ENCODE data around the gene CTNND2.

Gene CTNND2

GRCh38 chr5:11301171-11301570, 603.1 kb downstream of the CTNND2 start:
- no peak for DNase-seq

- DNase-seq, result no peak
Measured at GRCh38 chr5:11300736-11301135, 603.5 kb downstream of the CTNND2 start.

GRCh38 chr5:11298877-11299276, 605.4 kb downstream of the CTNND2 start:
- DNase-seq, result no peak

GRCh38 chr5:11293523-11293922, 610.7 kb downstream of the CTNND2 start:
- DNase-seq, result peak in 1 of 2 experiments; percentile 50

- no peak for DNase-seq
Measured at GRCh38 chr5:11292648-11293356, 611.4 kb downstream of the CTNND2 start.

GRCh38 chr5:11289733-11290132, 614.5 kb downstream of the CTNND2 start:
- no peak for DNase-seq

- DNase-seq, result no peak
Measured at GRCh38 chr5:11289208-11289607, 615.0 kb downstream of the CTNND2 start.

GRCh38 chr5:11281842-11282241, 622.4 kb downstream of the CTNND2 start:
- no peak for DNase-seq

GRCh38 chr5:11277323-11277722, 626.9 kb downstream of the CTNND2 start:
- no peak for DNase-seq

- peak; percentile 91 for DNase-seq
Measured at GRCh38 chr5:11273180-11273903, 630.9 kb downstream of the CTNND2 start.

GRCh38 chr5:11269515-11269914, 634.7 kb downstream of the CTNND2 start:
- no peak for DNase-seq

GRCh38 chr5:11268891-11269290, 635.4 kb downstream of the CTNND2 start:
- DNase-seq, result no peak

- DNase-seq, result no peak
Measured at GRCh38 chr5:11266331-11266730, 637.9 kb downstream of the CTNND2 start.

GRCh38 chr5:11261241-11261640, 643.0 kb downstream of the CTNND2 start:
- DNase-seq, result no peak

GRCh38 chr5:11258001-11258400, 646.2 kb downstream of the CTNND2 start:
- no peak for DNase-seq

- DNase-seq, result no peak
Measured at GRCh38 chr5:11252523-11252922, 651.7 kb downstream of the CTNND2 start.

- DNase-seq, result no peak
Measured at GRCh38 chr5:11252075-11252474, 652.2 kb downstream of the CTNND2 start.

GRCh38 chr5:11251247-11251646, 653.0 kb downstream of the CTNND2 start:
- DNase-seq, result peak in 1 of 2 experiments; percentile 22

- no peak for DNase-seq
Measured at GRCh38 chr5:11248966-11249365, 655.3 kb downstream of the CTNND2 start.

- peak in 1 of 2 experiments; percentile 34 for DNase-seq
Measured at GRCh38 chr5:11247224-11247623, 657.0 kb downstream of the CTNND2 start.

GRCh38 chr5:11240293-11241190, 663.7 kb downstream of the CTNND2 start:
- no peak for DNase-seq

- DNase-seq, result no peak
Measured at GRCh38 chr5:11239261-11240015, 664.8 kb downstream of the CTNND2 start.

- DNase-seq, result no peak
Measured at GRCh38 chr5:11234501-11234911, 669.7 kb downstream of the CTNND2 start.
